SU-DHL-6 (cell line): Measurements from ENCODE around the gene TESPA1.

Experiments
- H2AFZ ChIP-seq: fragments of 200-600 bp; sonication (generic); 2 replicates; pipeline ENCODE4 v1.6.1; 2014; ENCODE audit warnings: low read depth, mild to moderate bottlenecking, moderate library complexity, mixed read lengths, antibody characterized with exemption, low read length; ENCODE audit not compliant: severe bottlenecking
- H3F3A ChIP-seq: fragments of 200-600 bp; shearing (Covaris generic); 2 replicates; pipeline ENCODE4 v1.6.0; 2016; ENCODE audit warnings: antibody characterized with exemption, mild to moderate bottlenecking; ENCODE audit not compliant: insufficient read depth
- H3K27ac ChIP-seq: fragments of 200-600 bp; sonication (generic); 2 replicates; pipeline ENCODE4 v1.5.1; 2016; ENCODE audit warnings: low read depth, mild to moderate bottlenecking, low read length, moderate library complexity, mixed read lengths
- H3K27me3 ChIP-seq: fragments of 200-600 bp; sonication (generic), shearing (Covaris generic); 2 replicates; pipeline ENCODE4 v1.6.0; 2014; ENCODE audit warnings: mild to moderate bottlenecking, low read length
- H3K36me3 ChIP-seq: fragments of 200-600 bp; sonication (generic); 2 replicates; pipeline ENCODE4 v1.6.1; 2014; ENCODE audit warnings: mild to moderate bottlenecking, low read length, mixed read lengths
- H3K4me2 ChIP-seq: fragments of 300-600, 200-600 bp; shearing (Covaris generic), sonication (generic); 2 replicates; pipeline ENCODE4 v1.6.0; 2014; ENCODE audit warnings: low read length, low read depth, mild to moderate bottlenecking; ENCODE audit not compliant: poor library complexity, severe bottlenecking
- H3K4me3 ChIP-seq: fragments of 200-600 bp; sonication (generic); 2 replicates; pipeline ENCODE4 v1.5.1; 2014; ENCODE audit warnings: antibody characterized with exemption, low read length, mild to moderate bottlenecking, mixed read lengths; ENCODE audit not compliant: insufficient read depth, poor library complexity, severe bottlenecking
- H3K79me2 ChIP-seq: fragments of 200-600 bp; sonication (generic); 2 replicates; pipeline ENCODE4 v1.6.1; 2014; ENCODE audit warnings: mild to moderate bottlenecking, low read length, moderate library complexity; ENCODE audit not compliant: insufficient read depth
- H3K9ac ChIP-seq: fragments of 200-600 bp; sonication (generic); 2 replicates; pipeline ENCODE4 v1.7.0; 2014; ENCODE audit warnings: mild to moderate bottlenecking, low read length
- H3K9me2 ChIP-seq: fragments of 200-600 bp; sonication (generic); replicated peaks from 2 replicates; pipeline ENCODE4 v1.6.1; 2014; ENCODE audit warnings: low read length; ENCODE audit not compliant: insufficient read depth
- H3K9me3 ChIP-seq: fragments of 200-600 bp; sonication (generic); 2 replicates; pipeline ENCODE4 v1.6.1; 2014; ENCODE audit warnings: low read length, mixed read lengths; ENCODE audit not compliant: insufficient read depth
- H4K20me1 ChIP-seq: fragments of 200-600 bp; sonication (generic); 2 replicates; pipeline ENCODE4 v1.6.1; 2014; ENCODE audit warnings: low read depth, mild to moderate bottlenecking, antibody characterized with exemption, low read length, moderate library complexity, mixed read lengths
- EZH2phosphoT487 ChIP-seq: fragments of 200-600 bp; sonication (generic), shearing (Covaris generic); conservative IDR thresholded peaks from 2 replicates; pipeline ENCODE4 v1.6.1; 2018; ENCODE audit warnings: mild to moderate bottlenecking, antibody characterized with exemption, low read length, moderate library complexity, mixed read lengths
- TF ChIP-seq, protein P1 (sequence below): fragments of 200-600 bp; sonication (generic); IDR thresholded peaks from one replicate; pipeline ENCODE4 v1.5.1; 2017; ENCODE audit warnings: antibody characterized with exemption, mild to moderate bottlenecking, low read length, moderate library complexity; ENCODE audit not compliant: insufficient read depth, poor library complexity, severe bottlenecking

The TESPA1 gene

DNA sequence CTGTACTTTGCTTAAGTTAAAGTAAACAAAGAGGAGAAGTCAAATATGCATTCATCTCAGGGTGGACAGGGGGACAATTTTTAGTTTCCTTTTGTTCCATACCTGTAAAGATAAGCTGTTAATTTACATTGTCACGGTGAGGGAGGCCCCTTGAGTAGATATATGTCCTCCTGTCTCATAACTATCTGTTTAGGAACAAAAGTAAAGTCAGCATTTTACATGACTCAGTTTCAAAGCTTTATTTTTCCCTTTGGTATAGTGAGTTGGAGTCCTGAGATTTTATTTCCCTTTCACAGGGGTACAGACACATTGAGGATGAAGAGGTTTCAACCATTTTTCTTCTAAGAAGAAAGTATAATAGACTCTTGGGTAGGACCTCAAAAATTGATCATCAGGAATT is 50.1 kb downstream of the TESPA1 start:
- no peaks in the 10 kb centered on the region for H3K27me3 ChIP-seq
- H2AFZ ChIP-seq: no peak overlapping the region
- H4K20me1 ChIP-seq: no peaks in the 10 kb centered on the region
- peaks cover 5% of the 10 kb centered on the region; the same call in 1 of the 2 replicates for H3K9me3 ChIP-seq
- H3K4me2 ChIP-seq: no peak overlapping the region
- H3K4me3 ChIP-seq: no peak overlapping the region
- no peaks in the 10 kb centered on the region for H3K36me3 ChIP-seq
- H3F3A ChIP-seq: no peaks in the 10 kb centered on the region
- no peak for TF ChIP-seq EZH2phosphoT487
- TF ChIP-seq, protein P1, sequence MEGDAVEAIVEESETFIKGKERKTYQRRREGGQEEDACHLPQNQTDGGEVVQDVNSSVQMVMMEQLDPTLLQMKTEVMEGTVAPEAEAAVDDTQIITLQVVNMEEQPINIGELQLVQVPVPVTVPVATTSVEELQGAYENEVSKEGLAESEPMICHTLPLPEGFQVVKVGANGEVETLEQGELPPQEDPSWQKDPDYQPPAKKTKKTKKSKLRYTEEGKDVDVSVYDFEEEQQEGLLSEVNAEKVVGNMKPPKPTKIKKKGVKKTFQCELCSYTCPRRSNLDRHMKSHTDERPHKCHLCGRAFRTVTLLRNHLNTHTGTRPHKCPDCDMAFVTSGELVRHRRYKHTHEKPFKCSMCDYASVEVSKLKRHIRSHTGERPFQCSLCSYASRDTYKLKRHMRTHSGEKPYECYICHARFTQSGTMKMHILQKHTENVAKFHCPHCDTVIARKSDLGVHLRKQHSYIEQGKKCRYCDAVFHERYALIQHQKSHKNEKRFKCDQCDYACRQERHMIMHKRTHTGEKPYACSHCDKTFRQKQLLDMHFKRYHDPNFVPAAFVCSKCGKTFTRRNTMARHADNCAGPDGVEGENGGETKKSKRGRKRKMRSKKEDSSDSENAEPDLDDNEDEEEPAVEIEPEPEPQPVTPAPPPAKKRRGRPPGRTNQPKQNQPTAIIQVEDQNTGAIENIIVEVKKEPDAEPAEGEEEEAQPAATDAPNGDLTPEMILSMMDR: no peak
- H3K27ac ChIP-seq: no peak overlapping the region
- no peaks in the 10 kb centered on the region for H3K9me2 ChIP-seq
- H3K79me2 ChIP-seq: no peaks in the 10 kb centered on the region
- no peak overlapping the region for H3K9ac ChIP-seq

DNA sequence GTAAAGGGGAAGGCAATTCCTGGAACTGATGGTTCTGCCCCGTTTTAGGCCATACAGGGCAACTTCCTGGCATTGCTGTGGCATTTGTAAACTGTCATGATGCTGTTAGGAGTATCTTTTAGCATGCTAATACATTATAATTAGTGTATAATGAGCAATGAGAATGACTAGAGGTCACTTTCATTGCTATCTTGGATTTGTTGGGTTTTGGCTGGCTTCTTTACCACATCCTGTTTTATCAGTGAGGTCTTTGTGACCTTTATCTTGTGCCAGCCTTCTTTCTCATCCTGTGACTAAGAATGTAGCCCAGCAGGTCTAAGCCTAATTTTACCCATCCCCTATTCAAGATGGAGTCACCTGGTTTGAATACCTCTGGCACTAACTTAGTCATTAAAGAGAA is 51.2 kb downstream of the TESPA1 start:
- H3K4me2 ChIP-seq: no peak overlapping the region

DNA sequence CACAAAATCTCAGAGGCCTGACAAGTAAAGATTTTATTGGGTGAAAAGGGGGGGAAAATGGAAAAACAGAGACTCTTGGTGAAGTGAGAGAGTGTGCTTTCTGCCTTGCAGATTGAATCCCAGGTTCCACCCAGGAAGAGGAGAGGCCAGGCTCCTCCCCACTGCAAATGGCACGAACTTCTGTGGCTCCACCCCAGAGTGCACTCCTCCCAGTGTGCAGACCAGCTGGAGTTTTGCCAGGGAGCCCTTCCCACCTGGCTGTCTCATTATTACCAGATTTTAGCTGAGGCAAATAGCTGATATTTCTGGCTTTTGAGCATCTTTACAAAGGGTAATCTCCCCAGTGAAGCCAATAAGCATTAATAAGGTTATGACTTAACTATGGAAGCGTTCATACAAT is 51.9 kb downstream of the TESPA1 start:
- no peak overlapping the region for H3K9ac ChIP-seq
- no peaks in the 10 kb centered on the region for H4K20me1 ChIP-seq
- no peaks in the 10 kb centered on the region for H3K36me3 ChIP-seq
- TF ChIP-seq, protein P1: no peak
- TF ChIP-seq EZH2phosphoT487: no peak
- H3K4me2 ChIP-seq: no peak overlapping the region
- H2AFZ ChIP-seq: no peak overlapping the region
- H3K27me3 ChIP-seq: no peaks in the 10 kb centered on the region
- H3K79me2 ChIP-seq: no peaks in the 10 kb centered on the region
- H3F3A ChIP-seq: no peaks in the 10 kb centered on the region
- H3K9me3 ChIP-seq: peaks cover 6% of the 10 kb centered on the region; the same call in 1 of the 2 replicates
- H3K9me2 ChIP-seq: no peaks in the 10 kb centered on the region
- no peak overlapping the region for H3K4me3 ChIP-seq
- H3K27ac ChIP-seq: no peak overlapping the region

More for the DNA sequence above, 51.2 kb downstream of the TESPA1 start:
- Histone ChIP-seq H3K4me3 (no peak overlapping the region), H2AFZ (no peak overlapping the region), H3K9ac (no peak overlapping the region), H3K27me3 (no peaks in the 10 kb centered on the region), H3K9me3 (peaks cover 6% of the 10 kb centered on the region; the same call in 1 of the 2 replicates), H4K20me1 (no peaks in the 10 kb centered on the region), H3K36me3 (no peaks in the 10 kb centered on the region), H3K27ac (no peak overlapping the region), H3K79me2 (no peaks in the 10 kb centered on the region), H3F3A (no peaks in the 10 kb centered on the region), H3K9me2 (no peaks in the 10 kb centered on the region)
- TF ChIP-seq, protein P1: no peak
- no peak for TF ChIP-seq EZH2phosphoT487

DNA sequence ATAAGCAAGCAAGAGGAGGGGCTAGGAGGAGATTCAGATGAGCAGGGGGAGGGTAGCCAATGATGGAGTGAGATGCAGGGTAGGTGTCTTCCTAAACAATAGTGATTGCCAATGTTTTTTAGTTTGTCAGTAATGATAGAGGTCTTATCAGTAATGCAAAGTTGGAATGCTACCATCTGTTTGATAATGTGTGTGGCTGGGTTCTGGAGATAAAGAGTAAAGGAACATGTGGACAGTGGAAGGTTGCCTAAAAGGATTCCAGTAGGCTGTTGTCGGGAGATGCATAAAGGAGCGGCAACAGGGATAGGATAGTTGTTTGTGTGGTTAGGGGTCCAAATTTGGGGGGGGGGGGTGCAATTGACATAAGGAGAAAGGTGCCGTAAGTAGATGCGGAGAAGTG is 52.5 kb downstream of the TESPA1 start:
- Histone ChIP-seq H4K20me1 (no peaks in the 10 kb centered on the region), H3K4me2 (no peak overlapping the region), H3K9me3 (peaks cover 6% of the 10 kb centered on the region; the same call in 1 of the 2 replicates), H3K9me2 (no peaks in the 10 kb centered on the region), H3K27ac (no peak overlapping the region), H3K4me3 (no peak overlapping the region), H3K79me2 (no peaks in the 10 kb centered on the region), H2AFZ (no peak overlapping the region), H3K27me3 (no peaks in the 10 kb centered on the region), H3F3A (no peaks in the 10 kb centered on the region), H3K9ac (no peak overlapping the region), H3K36me3 (no peaks in the 10 kb centered on the region)
- TF ChIP-seq EZH2phosphoT487: no peak
- TF ChIP-seq, protein P1: no peak
